NCI-H82 treated with DMSO at 0.1 percent for 48 hours (cell line): ENCODE data around the gene FOLR3.
"Not testable (repeated sequence)": the region's sequence is repeated elsewhere in the genome, so short reads cannot be mapped to it uniquely, and the experiment has no call there.

Experiments used
- DNase-seq: peaks from one replicate; lab custom pipeline; 2025; ENCODE audit not compliant: unreplicated experiment; lab: John Stamatoyannopoulos, UW

FOLR3 gene

GRCh38 chr11:72123117-72123653 is 12.3 kb upstream of the FOLR3 start:
- DNase-seq: no peak

- DNase-seq: no peak
Observed at GRCh38 chr11:72124046-72124445, 11.5 kb upstream of the FOLR3 start.

- no peak for DNase-seq
Observed at GRCh38 chr11:72125956-72126355, 9.6 kb upstream of the FOLR3 start.

- no peak for DNase-seq
Observed at GRCh38 chr11:72127923-72128322, 7.6 kb upstream of the FOLR3 start.

- no peak for DNase-seq
Observed at GRCh38 chr11:72129381-72129780, 6.1 kb upstream of the FOLR3 start.

GRCh38 chr11:72132646-72133045 is 2.9 kb upstream of the FOLR3 start:
- DNase-seq: no peak

GRCh38 chr11:72135891-72136683 is 562 bp downstream of the FOLR3 start:
- DNase-seq: no peak

GRCh38 chr11:72136684-72137262 is 1.2 kb downstream of the FOLR3 start:
- DNase-seq: no peak

GRCh38 chr11:72138821-72139390 is 3.4 kb downstream of the FOLR3 start:
- DNase-seq: no peak

GRCh38 chr11:72139500-72139899 is 4.0 kb downstream of the FOLR3 start:
- DNase-seq: no peak

GRCh38 chr11:72140661-72141060 is 5.1 kb downstream of the FOLR3 start:
- DNase-seq: no peak

GRCh38 chr11:72141066-72141465 is 5.5 kb downstream of the FOLR3 start:
- DNase-seq: no peak

- not testable (repeated sequence) for DNase-seq
Observed at GRCh38 chr11:72142086-72142485, 6.6 kb downstream of the FOLR3 start.

- not testable (repeated sequence) for DNase-seq
Observed at GRCh38 chr11:72142543-72142942, 7.0 kb downstream of the FOLR3 start.

- DNase-seq: no peak
Observed at GRCh38 chr11:72144807-72145565, 9.5 kb downstream of the FOLR3 start.

GRCh38 chr11:72146625-72147024 is 11.1 kb downstream of the FOLR3 start:
- DNase-seq: no peak

- no peak for DNase-seq
Observed at GRCh38 chr11:72150882-72151281, 15.4 kb downstream of the FOLR3 start.

GRCh38 chr11:72153874-72154273 is 18.3 kb downstream of the FOLR3 start:
- DNase-seq: not testable (repeated sequence)

- no peak for DNase-seq
Observed at GRCh38 chr11:72154816-72155215, 19.3 kb downstream of the FOLR3 start.

- DNase-seq: no peak
Observed at GRCh38 chr11:72155751-72156150, 20.2 kb downstream of the FOLR3 start.

GRCh38 chr11:72157131-72157530 is 21.6 kb downstream of the FOLR3 start:
- no peak for DNase-seq
